Measurements from ENCODE around the gene TUBB6.

The TUBB6 gene

DNA sequence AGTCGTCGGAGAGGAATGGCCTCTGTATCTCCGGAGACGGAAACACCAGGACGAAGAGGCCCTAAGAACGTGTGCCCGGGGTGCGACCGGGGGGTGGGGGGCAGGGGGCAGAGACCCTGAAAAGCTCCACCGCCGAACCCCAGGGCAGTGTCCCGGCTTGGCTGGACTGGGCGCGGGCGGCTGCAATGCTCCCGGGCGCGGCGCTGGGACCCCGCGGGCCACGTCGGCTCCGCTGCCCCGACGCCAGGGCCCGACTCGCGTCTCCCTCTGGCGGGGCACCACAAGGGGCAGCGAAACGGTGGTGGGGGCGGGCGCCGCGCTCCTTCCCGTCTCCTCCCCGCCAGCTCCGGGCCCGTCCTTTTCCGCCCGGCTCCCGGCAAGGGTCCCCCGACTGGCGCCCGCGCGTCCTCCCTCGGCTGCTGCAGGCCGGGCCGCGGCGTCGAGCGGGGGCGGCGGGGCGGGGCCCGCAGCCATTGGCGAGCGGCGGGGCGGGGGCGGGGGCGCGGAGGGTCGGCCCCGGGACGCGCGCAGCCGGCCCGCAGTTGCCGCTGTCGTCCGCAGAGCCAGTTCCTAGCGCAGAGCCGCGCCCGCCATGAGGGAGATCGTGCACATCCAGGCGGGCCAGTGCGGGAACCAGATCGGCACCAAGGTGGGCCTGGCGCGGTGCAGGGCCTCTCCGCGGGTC is at the start of gene TUBB6:
TSS of gene TUBB6 (plus strand) at position 541 of the 685 bp plus-strand sequence. CDS start at position 593, 52 bp downstream.
- no peak for DNase-seq (ENCODE audit: low read depth in 2 of 2)

- no peak for DNase-seq (ENCODE audit: low read depth in 2 of 2)
Measured at GRCh38 chr18:12258719-12259705, 49.0 kb upstream of the TUBB6 start.

GRCh38 chr18:12262748-12263147 is 45.3 kb upstream of the TUBB6 start:
- DNase-seq (ENCODE audit: low read depth in 2 of 2): no peak

- no peak for DNase-seq (ENCODE audit: low read depth in 2 of 2)
Measured at GRCh38 chr18:12264864-12265263, 43.2 kb upstream of the TUBB6 start.

DNA sequence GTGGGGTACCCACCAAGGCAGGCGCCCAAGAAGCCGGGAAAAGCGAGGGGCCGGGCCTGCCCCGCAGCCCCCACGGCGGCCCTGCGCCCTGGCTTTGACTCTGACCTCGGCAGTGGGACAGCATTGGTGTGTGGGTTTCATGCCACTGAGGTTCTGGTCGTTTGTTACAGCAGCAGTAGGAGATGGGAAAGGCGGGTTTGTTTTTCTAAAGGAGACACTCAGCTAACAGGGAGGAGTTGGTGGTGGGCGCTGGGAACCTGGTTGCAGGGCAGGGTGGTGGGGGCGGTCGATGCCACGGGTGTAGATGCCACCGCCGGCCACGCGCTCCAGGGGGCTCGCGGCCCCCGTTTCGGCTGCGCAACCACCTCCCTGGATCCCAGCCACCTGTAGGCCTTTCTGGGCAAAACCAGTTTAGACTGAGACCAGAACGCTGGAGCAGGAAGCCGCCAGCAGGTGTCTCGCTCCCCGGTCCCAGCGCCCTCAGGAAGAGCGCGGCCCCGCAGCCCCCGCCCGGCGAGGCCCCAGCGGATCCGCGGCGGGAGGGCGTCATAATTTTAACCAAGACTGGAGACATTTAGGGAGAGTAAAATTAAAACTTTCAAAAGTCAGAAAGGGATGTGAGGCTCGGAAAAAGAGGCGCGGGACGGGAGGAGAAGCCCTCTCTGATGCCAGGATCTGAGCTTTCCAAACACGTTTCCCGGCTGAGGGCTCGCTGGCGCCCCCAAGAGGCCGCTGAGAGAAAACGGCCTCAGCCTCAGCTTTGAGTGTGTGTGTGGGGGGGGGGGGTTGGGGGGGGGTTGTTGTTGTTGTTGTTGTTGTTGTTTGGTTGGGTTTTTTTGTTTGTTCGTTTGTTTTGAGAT is 36.4 kb upstream of the TUBB6 start:
- DNase-seq (ENCODE audit: low read depth in 2 of 2): no peak

DNA sequence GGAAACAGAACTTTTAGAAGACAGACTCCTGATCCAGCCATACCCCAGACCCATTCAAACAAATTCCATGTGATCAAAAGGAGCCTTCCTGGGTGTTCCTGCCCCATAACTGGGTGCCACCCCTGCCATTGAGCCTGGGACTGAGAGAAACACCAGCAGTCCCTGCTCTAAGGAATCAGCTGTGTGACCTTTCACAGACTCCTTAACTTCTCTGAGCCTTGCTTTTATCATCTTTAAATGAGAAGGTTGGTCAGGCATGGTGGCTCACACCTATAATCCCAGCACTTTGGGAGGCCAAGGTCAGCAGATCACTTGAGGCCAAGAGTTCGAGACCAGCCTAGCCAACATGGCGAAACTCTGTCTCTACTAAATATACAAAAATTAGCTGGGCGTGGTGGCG is 33.2 kb upstream of the TUBB6 start:
- DNase-seq (ENCODE audit: low read depth in 2 of 2): no peak

DNA sequence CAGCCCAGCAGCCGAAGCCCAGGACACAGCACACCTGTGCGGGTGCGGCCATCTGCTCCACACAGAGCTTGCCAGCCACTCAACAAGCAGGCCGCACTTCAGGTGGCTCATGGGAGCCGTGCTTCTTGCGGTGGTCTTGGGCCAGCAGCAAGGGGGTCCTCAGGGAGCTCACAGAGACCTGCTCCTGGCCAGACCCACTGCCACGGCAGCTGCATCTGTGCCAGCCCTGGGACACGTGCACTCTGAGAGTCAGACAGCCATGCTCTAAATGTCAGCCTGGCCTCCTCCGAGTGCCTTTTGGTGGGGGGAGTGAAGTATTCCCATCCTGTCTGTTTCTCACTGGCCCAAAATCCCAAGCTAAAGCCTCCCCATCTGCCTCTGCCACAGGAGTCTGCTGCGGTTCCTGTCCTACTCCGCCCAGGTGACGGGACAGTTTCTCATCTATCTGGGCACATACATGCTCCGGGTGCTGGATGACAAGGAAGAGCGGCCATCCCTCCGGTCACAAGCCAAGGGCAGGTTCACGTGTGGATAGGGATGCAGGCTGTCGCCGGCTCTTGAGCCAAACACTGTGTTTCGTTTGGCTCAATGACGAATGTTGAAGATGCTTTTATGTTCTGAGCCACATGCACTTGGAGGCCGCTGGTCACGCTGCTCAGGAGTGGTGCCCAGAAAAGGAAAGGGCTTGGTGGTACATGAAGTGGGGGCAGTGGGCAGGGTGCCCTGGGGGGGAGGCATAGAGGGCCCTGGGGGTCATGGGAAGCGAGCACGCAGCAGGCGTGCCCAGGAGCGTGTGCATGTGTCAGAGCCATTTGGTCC is 31.1 kb upstream of the TUBB6 start:
- no peak for DNase-seq (ENCODE audit: low read depth in 2 of 2)

- DNase-seq (ENCODE audit: low read depth in 2 of 2): no peak
Measured at GRCh38 chr18:12278215-12278671, 29.8 kb upstream of the TUBB6 start.

DNA sequence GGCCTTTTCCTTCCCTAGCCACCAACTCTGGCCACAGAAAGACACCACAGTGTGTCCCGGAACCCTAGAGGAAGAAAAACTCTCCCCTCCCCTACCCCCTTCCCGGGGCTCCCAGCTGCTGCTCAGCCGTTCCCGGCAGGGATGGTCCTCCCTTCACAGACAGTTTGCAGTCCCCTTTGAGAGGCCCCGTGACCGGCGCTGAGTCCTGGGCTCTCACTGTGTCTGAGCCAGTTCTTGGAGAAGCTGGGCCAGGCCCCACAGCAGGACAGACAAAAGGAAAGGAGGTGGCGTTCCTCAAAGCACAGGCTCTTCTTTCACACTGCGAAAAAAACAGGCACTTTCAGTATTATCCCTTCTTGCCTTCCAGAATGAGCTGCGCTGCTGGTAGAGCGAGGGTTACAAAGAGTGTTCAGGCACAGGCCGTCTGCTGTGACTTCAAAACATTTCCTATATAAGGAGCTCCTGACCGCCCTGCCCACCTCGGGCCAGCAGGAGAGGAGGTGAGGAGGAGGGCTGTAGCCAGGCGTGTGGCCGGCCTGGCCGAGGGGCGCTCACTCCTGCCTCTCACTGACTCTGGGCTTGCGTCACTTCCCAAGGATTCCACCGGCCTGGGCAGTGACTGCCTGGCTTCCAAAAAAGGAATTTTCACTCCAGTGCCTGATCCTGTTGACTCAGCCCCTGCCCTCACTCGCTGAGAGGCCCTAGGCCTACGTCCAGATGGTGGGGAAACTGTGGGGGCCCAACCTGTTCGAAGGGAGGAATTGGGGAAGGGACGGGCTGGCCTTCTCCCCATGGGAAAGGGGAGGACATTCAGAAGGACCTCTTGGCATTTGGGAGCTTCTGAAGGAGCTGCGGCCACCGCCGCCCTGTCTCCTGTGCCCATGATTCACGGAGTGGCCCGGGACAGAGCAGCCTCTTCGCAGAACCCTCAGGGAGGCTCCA is 29.0 kb upstream of the TUBB6 start:
- no peak for DNase-seq (ENCODE audit: low read depth in 2 of 2)

DNA sequence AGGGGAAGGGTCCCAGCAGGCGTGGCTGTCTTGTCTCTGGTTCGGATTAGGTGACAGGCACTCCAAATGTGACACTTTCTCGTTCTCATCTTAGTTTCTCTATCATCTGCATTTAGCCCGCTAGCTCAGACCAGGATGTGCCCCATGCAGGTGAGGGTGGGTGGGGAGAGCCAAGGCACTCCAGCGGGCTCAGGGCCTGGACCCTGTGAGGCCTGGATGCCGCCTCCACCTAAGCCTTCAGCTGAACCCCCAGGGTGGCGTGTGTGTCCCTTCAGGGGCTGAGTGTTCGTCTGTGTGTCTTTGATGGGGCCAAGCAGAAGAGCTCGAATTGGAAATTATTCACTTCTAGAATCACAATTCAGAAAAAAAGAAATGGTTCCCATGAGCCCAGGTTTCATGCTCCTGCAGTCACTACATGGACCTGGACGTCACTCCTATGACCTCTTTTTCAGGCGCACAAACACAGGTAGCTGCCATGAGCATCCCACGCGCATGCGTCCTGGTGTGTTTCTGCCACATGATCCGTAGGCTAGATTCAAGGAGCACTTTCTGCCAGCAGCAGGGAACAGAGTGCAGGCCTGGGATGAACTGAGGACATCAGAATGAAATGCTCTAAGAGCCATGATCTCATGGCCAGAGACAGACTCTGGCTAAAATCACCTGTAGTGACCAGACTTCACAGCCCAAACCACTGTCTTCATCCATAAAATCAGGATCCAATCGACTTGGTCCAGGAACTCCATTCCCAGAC is 28.1 kb upstream of the TUBB6 start:
- DNase-seq (ENCODE audit: low read depth in 2 of 2): no peak

DNA sequence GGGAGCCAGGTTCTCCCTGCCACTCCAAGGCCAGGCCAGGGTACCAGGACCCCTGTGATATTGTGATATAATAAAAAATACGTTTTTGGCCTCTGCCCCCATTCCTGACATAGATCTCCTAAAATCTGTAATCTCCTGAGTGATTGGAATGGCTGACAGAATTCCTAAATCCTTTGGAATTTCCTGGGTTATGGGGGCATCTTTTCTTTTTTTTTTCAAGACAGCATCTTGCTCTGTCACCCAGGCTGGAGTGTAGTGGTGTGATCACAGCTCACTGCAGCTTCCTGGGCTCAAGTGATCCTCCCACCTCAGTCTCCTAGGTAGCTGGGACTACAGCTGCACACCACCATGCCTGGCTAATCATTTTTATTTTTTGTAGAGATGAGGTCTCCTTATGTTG is 26.2 kb upstream of the TUBB6 start:
- DNase-seq (ENCODE audit: low read depth in 2 of 2): no peak

- DNase-seq (ENCODE audit: low read depth in 2 of 2): no peak
Measured at GRCh38 chr18:12282442-12283039, 25.5 kb upstream of the TUBB6 start.

DNA sequence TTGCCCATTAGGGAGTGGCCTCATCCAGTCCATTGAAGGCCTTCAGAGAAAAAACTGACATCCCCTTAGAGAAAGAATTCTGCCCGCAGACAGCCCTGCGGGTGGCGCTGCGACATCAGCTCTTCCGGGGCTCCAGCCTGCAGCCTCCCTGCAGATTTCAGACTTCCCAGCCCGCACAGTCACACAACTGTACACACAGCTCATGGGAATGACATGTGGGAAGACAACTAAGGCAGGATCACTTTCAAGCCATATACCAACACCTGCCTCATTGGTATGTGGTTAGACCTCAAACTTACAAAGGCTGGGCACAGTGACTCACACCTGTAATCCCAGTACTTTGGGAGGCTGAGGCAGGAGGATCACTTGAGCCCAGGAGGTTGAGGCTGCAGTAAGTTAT is 24.8 kb upstream of the TUBB6 start:
- no peak for DNase-seq (ENCODE audit: low read depth in 2 of 2)

- DNase-seq (ENCODE audit: low read depth in 2 of 2): no peak
Measured at GRCh38 chr18:12283666-12284065, 24.4 kb upstream of the TUBB6 start.

DNA sequence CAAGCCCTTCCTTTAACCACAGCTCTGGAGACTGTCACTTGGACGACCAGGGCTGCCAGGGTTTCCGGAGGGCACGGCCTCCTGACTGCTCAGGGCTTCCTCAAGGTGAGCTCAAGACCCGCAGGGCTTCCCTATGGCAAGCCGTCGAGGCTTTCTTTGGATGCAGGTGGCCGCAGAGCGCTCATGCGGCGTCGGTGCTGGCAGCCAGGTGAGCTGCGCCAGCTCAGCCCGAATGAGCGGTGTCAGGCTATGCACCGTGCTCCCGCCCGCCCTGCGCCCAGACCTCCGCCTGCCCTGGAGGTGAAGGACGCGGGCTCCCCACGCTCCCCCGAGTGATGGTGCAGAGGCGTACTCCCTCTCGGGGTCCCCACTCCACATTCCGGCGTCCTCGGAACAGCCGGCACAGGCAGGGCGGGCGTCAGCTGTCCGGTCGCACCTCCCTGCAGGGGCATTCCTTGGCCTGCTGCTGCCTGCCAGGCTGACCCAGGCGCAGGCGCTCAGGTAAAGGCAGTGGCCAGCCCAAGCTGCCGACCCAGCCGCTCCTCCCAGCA is 20.8 kb upstream of the TUBB6 start:
- DNase-seq (ENCODE audit: low read depth in 2 of 2): no peak

GRCh38 chr18:12287684-12288402 is 20.2 kb upstream of the TUBB6 start:
- no peak for DNase-seq (ENCODE audit: low read depth in 2 of 2)

- DNase-seq (ENCODE audit: low read depth in 2 of 2): no peak
Measured at GRCh38 chr18:12288403-12288755, 19.7 kb upstream of the TUBB6 start.

GRCh38 chr18:12290086-12290485 is 18.0 kb upstream of the TUBB6 start:
- DNase-seq (ENCODE audit: low read depth in 2 of 2): no peak
